HG03571 (cell line): ENCODE data around the gene RANBP17.
"Not testable (repeated sequence)": the region's sequence is repeated elsewhere in the genome, so short reads cannot be mapped to it uniquely, and the experiment has no call there.

ENCODE experiments used
- ATAC-seq: cut with Tn5 transposase; IDR thresholded peaks from one replicate; pipeline ENCODE4 v1.9.1; 2021; ENCODE audit not compliant: unreplicated experiment

The RANBP17 gene

GRCh38 chr5:171283753-171284152 lies 421.9 kb downstream of the RANBP17 start:
- no peak for ATAC-seq

DNA sequence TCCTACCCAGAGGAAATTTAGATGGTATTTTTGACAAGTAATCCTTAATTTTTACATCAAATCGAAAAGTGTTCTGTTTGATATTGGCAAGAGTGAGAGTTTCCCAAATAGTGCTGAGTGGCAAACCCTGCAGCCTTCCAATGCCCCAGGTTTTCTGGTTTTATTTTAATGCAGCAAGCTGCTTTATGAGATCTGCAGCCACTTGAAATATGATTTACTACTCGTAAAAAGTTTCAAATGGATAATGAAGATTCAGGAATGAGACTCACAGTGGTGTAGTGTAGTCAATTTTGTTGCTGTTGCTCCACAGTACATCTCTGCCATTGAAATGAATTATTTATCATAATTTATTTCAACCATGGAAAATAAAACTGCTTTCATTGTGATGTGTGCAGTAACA lies 423.6 kb downstream of the RANBP17 start:
- no peak for ATAC-seq

- ATAC-seq, result no peak
These were observed 426.2 kb downstream of the RANBP17 start for GRCh38 chr5:171288066-171288465.

DNA sequence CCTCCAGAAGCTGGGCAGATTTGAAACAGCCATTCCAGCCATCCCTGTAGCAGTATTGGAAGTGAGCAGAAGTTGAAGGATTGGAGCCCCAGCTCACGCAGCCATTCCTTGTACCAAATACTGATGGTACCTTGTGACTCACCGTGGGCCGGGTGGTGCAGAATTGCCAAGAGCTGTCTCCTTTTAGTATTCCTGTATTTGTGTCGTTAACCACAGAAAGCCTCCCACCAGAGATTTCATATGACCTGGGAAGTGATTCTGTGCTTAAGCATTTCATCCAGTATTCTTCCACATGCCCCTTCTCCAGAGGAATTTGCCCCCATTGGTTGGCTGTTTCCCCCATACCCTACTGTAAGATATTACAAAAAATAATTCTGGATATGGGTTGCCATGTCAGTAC lies 429.6 kb downstream of the RANBP17 start:
- ATAC-seq, result no peak

DNA sequence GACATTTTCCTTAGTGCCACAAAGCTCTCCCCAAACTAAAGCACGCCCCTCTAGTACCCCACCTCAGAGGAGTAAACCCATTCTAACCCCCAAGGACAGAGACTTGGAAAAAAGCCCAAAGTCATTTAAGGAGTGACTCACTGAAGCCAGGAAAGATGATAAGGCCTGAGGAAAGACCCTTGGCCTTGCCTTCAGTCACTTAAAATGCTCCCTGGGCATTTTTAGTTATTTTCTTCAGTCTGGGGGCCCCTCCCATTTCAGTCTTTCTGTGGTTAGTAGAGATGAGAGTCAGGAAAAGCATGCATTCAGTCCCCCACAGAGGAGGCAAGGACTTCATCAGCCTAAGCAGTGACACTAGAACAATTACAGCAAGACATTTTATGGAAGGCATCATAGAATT lies 433.5 kb downstream of the RANBP17 start:
- ATAC-seq, result no peak

DNA sequence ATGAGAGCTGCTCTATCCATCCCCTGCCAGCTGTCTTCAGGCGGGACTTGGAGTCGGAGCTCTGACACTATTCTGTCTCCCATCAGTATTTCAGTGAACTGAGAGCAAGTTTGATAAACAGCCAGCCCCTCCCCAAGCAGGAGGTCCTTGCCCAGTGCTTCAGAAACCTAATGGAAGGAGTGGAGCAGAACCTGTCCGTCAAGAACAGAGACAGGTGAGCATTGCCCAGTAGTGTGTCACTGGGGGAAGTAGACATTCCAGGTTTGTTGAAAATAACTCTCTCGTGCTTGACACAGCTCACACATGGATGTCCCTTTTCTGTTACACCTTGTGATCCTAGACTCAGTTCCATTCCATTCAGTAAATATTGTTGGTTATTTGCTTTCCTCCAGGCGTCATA lies 434.0 kb downstream of the RANBP17 start:
- no peak for ATAC-seq

DNA sequence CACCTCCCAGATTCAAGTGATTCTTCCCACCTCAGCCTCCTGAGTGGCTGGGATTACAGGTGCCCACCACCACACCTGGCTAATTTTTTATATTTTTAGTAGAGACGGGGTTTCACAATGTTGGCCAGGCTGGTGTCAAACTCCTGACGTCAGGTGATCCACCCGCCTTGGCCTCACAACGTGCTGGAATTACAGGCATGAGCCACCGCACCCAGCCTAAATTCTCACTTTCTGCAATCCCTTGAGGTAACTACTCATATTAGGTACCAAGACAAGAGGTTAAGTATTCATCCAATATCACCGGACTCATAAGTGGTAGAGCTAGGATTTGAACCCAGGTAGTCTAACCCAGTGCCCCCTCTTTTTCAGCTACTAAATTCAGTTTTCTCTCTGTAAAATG lies 436.1 kb downstream of the RANBP17 start:
- ATAC-seq, result not testable (repeated sequence)

- no peak for ATAC-seq
These were observed 437.4 kb downstream of the RANBP17 start for GRCh38 chr5:171299228-171299627.

- no peak for ATAC-seq
These were observed 438.0 kb downstream of the RANBP17 start for GRCh38 chr5:171299851-171300250.

DNA sequence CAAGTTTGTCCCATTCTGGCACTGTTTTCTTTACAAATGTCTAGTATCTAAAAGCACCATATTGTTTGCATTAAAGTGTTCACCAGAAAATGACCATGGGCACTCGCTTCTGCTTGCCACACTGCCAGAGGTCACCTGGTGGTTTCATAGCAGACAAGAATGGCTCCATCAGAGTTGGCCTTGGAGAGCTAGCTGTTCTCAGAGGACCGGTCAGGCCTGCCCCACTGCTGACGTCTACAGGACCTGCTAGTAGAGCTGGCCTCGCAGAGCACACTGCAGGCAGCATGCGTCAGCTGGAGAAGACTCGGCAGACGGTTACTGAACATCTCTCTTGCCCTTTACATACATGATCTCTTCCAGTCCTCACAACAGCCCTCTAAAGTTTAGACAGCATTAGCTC lies 438.5 kb downstream of the RANBP17 start:
- ATAC-seq, result no peak

GRCh38 chr5:171306166-171306565 lies 444.3 kb downstream of the RANBP17 start:
- no peak for ATAC-seq

GRCh38 chr5:171306781-171307591 lies 445.2 kb downstream of the RANBP17 start:
- no peak for ATAC-seq

GRCh38 chr5:171307789-171308452 lies 446.1 kb downstream of the RANBP17 start:
- ATAC-seq, result no peak

DNA sequence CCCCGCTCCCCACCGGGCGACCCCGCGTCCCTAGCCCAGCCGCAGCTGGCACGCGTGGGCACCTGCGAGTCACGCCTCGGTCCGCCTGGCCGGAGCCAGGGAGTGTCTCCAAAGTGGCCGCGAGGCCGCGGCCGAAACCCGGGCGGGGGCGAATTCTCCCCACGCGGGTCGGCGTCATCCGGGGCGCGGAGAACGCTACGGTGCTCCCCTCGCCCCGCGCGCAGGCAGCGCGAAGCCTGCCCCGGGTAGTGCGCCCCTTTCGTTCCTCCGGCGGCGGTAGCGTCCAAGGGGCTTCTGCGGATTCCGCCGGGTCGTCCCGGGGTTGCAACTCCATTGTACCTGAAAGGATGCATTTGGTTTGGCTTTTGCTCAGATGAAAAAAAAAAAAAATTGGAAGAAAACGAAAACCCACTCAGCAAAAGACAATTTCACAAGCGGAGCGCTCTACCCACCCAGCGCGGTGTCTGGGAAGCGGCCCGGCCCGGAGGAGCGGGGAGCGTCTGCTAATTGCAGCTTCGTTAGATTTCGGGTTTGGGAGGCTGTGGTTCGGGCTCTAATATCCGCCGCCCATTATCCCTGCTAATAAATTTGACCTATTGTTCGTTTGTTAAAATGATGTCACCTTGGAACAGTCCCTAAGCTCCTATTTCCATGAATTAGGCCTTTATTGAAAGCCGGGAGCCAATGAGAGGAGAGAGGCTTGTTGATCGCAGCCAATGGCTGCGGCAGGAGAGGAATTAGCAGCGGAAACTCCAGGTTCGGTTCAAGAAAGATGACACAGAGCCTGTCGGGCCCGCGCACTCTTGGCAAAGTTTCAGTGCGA lies 446.8 kb downstream of the RANBP17 start, which contains the start of gene TLX3:
Gene TLX3, plus strand, starts transcription at position 796 of the 823 bp plus-strand sequence. CDS start 118 bp downstream, outside the sequence.
- ATAC-seq, result no peak

- no peak for ATAC-seq
These were observed 447.7 kb downstream of the RANBP17 start for GRCh38 chr5:171309276-171310211.

- ATAC-seq, result no peak
These were observed 448.5 kb downstream of the RANBP17 start for GRCh38 chr5:171310212-171310818.

- ATAC-seq, result no peak
These were observed 449.1 kb downstream of the RANBP17 start for GRCh38 chr5:171310819-171311321.

DNA sequence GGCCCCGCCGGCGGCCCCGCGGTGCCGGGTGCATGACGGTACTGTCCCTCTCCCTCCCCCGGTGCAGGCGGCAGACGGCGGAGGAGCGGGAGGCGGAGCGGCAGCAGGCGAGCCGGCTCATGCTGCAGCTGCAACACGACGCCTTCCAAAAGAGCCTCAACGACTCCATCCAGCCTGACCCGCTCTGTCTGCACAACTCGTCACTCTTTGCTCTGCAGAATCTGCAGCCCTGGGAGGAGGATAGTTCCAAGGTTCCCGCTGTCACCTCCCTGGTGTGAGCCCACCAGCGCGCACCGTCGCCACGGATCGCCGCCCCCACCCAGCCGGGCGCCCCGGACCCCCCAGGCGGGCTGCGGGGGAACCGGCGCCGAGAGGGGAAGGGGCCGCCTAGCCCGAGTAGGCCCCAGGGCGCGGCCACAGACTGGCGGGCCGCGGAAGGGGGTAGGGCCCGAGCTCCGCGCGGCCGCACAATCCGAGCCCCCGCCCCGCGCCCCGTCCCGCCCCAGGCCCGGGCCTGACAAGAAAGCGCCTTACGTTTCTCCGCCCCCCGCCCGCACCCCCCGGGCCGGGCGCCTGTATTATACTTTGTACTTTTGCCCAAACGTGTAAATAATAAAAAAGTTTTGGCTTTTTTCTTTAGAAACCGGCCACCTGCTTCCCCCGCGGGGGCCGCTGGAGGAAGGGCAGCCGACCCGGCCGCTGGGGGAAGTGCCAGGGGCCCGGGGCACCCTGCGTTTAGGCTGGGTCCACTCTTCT lies 449.7 kb downstream of the RANBP17 start:
- no peak for ATAC-seq
